ENCODE data around the gene CYFIP2.
A peak's percentile ranks its signal among the peaks of the same experiment; 100 is the strongest.

The CYFIP2 gene

DNA sequence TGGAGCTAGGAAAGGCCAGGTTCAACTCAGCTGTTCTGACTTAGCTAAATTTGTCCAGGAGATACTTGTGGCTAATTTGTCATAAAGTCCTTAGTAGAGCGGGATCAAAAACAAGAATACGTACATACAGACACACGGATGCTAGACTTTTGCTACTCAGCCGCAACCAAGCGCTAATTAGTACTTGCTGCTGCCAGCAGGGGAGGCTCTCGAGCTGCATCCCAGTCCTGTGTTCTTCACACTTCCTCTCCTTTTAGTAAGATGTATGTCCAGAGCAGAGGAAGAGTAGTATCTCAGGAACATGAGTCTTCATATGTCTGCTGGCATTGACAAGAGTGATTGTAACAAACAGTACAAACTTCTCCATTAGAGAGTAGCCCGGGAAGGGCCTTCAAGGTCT is 58.3 kb downstream of the CYFIP2 start:
- DNase-seq (ENCODE audit: low read depth) = no peak

DNA sequence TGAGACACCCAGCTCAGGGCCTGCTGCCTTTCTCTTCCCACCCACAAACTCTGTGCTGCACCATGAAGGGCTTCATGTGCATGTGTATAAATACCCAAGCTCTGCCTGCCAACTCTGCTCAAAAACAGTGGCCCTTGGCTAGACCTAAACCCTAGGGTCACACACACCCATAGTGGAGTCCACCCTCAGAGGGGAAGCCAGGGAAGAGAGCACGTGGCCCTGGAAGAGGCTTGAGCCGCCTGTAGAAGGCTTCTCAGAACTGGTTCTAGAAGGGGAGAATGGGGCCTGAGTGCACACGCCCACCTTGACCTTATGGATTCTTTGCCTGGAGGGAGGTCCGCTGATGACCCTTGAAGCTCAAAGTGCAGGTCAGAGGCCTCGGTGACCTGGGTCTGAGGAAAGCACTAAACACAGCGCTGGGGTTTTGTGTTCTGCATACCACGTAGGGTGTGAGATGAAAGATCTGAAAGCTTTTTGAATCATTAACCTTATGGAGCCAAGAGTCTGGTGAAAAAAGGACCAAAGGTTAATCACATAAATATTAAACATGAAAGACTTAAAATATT is 60.6 kb downstream of the CYFIP2 start:
- DNase-seq (ENCODE audit: low read depth) = no peak

DNA sequence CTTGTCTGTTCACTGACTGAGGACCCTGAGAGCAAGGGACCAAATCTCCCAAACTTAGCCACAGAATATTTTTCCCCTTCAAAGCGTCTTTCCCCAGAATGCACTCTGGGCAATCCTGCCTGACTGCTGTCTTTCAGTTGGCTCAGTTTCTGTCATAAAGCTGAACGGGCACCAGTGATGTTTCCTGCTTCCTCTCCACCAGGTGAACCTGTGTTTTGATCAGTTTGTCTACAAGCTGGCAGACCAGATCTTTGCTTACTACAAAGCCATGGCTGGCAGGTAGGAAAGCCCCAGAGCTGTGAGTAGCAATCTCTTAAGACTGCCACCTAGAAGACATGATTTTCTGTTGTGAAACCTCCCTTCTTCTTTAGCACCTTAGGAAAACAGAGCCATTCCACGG is 61.8 kb downstream of the CYFIP2 start:
- no peak for DNase-seq (ENCODE audit: low read depth)

DNA sequence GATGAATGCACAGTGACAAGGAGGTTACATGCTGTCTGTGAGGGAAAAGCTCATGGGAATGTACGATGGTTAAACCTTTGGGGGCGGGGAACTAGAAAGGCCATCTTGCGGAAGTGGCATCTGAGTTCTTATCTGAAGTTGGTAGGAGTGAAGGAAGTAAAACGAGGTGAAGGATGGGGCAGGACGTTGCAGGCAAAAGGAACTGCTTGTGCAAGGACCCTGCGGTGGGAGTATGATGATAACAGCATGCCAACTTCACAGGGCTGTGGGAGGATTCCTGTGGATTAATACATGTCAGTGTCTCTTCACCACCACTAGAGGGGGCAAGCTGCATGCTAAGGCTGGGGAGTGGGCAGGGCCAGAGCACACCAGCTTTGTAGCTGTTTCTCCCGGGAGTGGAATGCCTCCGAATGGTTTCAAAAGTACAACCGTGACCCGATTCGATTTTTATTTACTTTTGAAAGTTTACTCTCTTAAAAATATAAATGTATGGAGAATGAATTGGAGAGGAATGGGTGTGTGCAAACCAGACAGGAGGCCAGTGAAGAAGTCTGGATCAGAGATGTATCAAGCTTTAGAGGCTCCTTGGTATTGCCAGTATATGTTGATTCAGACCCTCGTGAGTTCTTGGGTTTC is 62.5 kb downstream of the CYFIP2 start:
- DNase-seq (ENCODE audit: low read depth) = peak; percentile 32

DNA sequence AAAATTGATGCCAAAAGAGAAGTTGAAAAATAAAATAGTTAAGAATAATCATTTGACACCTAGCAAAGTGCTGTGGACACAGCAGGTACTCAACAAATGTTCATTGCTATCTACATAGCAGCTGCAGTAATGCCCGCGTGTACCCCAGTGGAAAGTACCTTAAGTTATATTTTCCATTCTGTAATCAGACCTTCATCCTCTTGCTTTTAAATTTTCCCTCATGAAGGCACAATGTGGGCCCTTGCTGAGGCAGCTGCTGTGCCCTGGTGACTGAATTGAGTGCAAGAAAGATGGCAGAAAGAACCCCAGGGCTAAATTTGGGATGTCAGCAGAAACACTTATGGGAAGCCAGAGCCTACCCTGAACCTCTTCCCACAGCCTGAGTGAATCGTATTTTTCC is 65.9 kb downstream of the CYFIP2 start:
- DNase-seq (ENCODE audit: low read depth) = no peak

DNA sequence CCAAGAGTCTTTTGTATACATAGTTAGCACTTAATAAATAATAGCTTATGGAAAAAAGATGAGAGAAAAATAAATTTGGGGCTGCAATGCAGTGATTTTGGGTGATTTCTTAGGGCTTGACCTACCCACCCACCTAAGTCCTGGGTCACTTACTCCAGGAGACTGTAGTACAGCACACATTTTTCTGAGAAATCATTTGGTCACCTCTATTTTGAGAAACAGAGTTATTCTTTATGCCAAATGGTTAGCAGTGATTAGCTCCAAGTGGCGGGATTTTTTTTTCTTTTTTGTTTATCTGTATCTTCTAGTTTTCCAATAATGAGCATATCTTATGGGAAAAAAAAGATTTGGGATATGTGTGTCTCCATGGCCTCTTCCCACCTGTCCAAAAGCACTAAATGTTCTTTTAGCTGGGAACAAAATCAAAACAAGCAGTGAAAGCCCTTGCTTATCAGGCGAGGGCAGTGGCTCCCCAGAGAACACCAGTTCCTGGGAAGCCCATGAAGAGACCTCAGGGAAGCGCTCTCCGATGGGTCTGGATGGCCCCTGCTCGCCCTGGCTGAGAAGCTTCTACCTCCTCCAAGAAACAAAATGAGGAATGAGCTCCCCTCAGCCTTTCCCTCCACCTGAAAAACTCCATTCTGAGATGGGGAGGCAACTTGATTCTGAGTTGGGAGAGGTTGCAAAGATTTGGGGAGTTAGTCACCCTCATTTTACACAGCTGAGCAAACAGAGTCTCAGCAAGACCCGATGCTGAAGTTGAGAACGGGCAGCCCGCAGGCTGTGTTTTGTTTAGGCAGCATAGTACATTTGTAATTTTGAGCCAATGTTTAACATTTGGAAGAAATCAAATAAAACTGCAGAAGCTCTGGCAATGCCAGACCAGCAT is 69.9 kb downstream of the CYFIP2 start:
- no peak for DNase-seq (ENCODE audit: low read depth)

DNA sequence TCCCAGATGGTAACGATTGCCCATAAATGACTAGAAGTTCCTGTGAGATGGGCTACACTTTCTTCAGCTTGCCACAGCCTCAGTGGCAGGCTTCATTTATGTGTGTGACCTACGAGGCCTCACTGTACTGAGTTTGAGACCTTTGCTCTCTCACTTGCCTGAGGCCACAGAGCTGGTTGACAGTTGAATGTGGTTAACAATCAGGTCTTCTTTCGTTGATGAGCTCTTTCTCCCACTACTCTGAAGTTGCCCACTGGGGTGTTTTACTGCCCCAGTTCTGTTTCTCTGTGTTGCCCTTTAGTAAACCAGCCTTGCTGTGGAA is 70.5 kb downstream of the CYFIP2 start:
- DNase-seq (ENCODE audit: low read depth) = no peak

DNA sequence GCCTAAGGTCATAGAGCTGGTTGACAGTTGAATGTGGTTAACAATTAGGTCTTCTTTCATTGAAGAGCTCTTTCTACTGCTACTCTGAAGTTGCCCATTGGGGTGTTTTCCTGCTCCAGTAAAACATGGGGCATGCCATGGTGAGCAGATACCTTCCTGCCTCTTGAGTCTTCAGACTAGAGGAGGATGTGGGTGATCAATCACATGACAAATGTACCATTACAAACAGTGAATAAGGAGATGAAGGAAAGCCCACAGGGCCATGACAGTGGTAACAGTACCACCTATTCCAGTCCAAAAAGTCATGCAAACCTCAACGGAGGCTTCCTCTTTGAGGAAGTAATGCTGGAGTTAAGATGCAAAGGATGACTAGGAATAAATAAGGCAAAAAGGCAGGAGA is 73.5 kb downstream of the CYFIP2 start:
- no peak for DNase-seq (ENCODE audit: low read depth)

DNA sequence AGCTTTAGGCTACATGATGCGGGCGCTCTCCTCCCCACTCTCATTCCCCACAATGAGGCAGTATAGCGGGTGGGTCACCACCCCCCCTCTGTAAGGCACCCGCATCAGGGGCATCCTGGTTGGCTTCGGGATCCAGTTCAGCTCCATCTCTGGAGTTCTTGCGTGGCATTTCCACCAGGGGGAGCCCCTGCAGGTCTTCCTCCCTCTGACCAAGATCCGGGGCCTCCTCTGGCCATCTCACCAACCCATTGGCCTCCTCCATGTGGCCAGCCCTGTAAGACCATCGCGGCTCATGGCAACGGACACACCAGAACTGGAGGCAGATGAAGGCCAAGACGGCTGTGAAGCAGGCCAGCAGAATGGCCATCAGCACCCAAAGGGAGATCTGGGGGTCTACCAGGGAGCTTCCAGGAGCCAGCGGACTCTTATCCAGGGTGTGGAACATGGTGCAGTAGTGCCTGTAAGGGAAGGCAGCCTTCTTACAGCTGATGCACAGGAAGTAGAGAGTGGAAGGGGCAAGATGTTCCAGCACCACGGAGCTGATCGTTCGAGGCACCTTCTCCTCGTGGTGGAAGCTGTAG is 77.0 kb downstream of the CYFIP2 start:
- DNase-seq (ENCODE audit: low read depth) = peak; percentile 12

DNA sequence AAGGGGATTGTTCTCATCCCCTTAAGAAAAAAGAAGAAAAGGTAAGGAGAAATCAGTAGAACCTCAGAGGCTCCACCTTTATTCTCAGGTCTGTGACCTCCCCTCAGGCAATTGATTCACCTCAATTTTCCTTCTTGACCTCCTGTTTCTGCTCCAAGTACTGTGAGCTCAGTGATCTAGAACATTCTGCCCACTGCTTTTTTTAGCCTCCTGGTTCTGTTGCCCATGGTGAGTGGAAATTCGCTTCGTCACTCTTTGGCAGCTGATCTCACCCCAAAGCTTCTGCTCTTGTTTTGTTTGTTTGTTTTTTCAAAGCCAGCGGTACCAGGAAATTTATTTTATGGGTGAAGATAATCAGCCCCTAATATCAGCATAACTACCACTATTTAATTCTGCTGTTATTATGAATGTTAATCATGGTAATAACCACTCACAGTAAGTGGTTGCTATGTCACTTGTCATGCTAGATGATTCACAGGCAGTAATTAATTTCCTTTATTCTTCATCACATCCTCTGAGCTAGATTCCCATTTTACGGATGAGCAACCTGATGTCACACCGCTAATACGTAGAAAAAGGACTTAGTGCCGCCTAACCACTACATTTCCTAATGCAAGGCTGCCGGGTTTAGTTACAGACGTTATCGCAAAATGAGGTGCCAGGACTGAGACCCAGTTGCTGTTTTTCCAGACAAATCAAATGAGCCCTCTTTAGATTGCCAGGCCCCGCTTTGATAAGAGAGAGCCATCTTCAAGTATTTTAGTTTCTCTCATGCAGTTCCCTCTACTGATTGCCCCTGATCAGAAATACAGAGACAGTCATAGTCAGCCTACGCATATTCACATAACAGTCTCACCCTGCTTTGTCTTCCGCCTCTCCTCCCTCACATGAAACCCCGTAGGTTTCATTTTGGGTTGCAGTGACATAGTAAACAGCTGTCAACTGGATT is 78.2 kb downstream of the CYFIP2 start:
- DNase-seq (ENCODE audit: low read depth) = no peak

DNA sequence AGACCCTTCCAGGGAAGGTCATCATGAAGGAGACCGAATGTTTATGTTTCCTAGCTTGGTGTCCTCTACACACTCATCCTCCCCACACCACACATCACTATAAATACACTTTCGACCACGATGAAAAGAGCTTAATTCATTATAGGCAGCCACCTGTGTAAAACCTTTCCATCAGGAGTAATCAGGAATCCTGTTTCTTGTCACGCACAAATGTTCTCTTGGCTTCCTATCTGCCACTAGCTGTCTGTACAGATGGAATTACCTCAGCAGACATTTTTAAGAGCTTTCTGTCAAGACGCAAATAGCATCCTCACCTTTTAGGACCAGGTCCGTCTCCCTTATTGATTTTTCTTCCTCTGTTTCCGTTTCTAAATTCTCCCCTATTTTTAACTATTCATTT is 79.1 kb downstream of the CYFIP2 start:
- DNase-seq (ENCODE audit: low read depth) = no peak

DNA sequence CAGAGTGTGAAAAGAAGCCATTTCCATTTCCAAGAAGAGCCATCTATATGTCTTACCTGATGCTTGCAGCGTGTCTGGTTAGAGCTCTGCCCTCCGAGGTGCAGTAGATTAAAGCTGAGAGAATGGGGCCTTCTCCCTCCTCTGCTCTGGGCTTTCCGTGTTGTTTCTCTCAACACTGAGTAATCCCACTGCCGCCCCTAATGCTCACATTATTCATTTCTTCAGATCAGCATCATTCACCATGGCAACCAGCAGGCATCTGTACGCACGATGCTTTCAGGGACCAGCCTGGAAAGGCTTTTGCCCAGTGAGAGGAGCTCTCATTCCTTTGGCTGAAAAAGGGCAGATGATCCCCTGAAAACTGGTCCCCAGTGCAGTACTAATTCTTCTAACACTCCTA is 79.6 kb downstream of the CYFIP2 start:
- DNase-seq (ENCODE audit: low read depth) = no peak

DNA sequence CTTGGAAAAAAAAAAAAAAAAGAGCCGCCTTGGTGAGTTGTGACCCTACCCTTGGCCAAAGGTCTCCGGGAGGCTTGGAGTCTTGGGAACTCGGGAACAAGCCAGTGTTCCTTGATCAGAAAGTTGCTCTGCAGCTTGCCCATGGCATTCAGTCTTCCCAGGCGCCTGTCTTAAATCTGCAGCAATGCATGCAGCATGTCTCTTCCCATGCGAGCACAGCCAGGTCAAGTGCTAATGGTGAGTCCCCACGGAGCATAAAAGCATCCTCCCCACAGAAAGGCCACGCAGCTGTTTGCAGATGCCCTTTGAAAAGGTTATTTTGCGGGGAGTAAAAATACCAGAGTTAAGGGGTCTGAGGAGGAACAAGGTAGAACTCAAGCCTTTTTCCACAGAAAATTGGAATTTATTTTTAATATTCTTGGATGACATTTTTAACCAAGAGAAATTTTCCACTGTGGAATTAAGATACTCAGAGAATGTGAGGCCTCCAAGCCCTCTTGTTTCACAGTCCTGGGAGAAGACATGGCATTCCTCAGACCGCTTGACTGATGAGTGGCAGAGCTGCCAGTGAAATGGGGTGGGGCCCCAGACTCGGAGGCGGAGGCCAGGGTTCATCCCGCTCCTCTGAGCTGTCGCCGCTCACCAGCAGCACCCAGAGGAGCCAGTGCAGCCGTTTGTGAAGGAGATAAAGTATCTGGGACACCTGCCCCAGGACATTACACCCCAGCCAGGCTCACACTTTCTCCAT is 81.6 kb downstream of the CYFIP2 start:
- DNase-seq (ENCODE audit: low read depth) = no peak

DNA sequence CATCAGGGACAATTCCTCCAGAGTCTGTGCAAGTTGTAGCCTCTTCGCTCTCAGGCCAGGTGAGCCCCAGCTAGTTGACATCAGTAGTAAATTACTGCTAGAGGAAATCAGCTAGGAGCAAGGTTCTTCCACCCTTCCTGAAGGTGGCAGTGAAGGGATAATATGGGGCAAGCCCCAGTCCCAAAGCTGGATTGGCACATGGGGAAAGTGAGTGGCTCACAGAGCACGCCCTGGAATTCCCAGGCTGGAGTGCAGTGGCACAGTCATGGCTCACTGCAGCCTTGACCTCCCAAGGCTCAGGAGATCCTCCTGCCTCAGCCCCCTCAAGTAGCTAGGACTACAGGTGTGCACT is 82.1 kb downstream of the CYFIP2 start:
- no peak for DNase-seq (ENCODE audit: low read depth)

DNA sequence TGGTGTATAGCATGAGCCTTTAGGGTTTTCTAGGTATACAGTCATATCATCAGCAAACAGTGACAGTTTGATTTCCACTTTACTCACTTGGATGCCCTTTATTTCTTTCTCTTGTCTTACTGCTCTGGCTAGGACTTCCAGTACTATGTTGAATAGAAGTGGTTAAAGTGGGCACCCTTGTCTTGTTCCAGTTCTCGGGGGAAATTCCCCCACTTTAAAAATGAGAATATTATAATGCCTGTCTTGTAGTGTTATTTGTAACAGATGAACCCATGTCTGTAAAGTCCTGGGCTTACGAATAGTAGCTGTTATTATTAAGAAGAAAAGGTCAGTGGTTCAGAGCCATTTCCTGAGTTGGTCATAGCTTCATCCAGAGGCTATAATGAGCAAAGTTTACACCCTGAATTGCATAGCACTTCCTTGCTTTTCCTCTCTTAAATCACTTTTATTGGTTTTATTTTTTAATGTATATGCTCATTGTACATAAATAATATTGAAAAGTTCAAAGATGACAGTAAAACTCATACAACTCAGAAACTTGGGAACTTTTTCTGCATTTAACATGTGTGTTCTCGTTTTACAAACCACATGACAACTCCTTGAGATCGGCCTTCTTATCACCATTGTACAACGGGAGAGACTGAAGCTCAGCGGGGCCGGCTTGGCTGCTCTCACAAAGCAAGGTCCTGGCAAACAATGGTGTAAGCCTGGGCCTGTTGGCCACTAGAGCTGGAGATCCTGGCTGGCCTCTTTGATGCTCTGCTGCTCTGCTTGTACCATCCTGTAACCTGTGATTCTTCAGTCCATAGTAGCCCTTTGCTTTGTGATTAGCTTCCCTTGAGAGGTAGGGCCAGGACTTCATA is 85.2 kb downstream of the CYFIP2 start:
- no peak for DNase-seq (ENCODE audit: low read depth)

DNA sequence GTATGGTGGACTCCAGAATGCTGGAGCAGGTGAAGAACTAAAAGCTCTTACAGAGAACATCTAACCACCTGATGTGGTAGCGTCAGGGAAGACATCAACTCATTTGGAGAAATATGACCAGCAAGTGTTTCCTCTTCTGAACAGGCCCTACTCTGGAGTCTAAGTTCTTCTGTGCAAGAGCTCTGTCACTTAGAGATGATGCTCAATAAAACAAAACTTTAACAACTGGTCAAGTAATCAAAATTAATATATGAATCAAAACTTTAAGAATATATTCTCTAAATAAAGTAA is 85.8 kb downstream of the CYFIP2 start:
- no peak for DNase-seq (ENCODE audit: low read depth)

DNA sequence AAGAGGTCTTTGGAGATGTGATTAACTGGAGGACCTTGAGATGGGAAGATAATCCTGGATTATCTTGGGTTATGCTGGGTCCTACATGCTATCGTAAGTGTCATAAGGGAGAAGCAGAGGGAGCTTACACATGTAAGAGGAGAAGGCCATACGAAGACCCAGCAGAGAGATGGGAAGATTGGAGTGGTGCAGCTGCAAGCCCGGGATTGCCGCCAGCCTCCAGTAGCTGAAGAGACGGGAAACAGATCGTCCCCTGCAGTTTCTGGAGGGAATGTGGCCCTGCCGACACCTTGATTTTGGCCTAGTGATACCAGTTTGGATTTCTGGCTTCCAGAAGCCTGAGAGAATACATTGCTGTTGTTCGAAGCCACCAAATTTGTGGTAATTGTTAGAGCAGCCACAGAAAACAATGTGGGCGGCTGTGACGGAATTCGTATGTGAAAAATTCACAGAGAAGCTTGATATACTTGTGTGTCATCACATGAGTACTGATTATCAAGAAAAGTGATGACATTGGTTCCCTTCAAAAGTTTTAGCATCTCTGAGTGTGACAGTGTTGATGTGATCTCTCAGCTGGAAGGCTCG is 86.9 kb downstream of the CYFIP2 start:
- DNase-seq (ENCODE audit: low read depth) = no peak

DNA sequence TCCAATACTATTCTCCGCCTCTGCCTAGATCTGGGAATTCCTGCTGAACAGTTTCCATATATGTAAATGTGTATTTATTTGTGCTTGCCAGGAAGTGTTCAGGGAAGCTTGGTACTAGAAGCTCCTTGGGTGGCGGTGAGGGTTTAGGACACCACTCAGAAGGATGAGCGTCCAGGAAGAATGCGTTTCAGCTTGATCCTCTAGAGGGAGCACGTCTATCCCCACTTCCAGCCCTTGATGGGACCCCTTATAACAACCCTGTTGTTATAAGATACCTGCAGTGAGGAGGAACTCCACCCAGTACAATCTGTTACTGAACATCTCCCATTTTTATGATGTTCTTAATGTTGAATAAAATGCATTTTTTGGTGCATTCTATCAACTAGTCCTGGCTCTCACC is 88.9 kb downstream of the CYFIP2 start:
- no peak for DNase-seq (ENCODE audit: low read depth)

DNA sequence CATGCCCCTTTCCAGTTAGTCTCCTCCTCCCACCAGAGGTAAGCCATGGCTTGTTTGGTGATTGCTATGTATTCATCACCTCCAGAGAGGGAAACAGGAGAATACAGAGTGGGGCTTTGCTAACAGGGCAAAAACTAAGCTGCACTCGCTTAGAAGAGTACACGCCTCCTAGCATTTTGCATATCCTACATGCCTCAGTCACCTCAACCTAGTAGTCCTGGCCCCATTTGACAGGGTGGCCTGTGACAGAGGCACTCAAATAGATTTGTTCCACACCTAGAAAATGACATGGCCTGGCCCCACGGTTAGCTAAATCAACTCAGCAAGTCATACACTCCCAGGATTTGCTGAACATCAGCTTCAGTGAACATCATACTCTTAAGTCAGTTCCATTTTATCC is 90.7 kb downstream of the CYFIP2 start:
- no peak for DNase-seq (ENCODE audit: low read depth)

DNA sequence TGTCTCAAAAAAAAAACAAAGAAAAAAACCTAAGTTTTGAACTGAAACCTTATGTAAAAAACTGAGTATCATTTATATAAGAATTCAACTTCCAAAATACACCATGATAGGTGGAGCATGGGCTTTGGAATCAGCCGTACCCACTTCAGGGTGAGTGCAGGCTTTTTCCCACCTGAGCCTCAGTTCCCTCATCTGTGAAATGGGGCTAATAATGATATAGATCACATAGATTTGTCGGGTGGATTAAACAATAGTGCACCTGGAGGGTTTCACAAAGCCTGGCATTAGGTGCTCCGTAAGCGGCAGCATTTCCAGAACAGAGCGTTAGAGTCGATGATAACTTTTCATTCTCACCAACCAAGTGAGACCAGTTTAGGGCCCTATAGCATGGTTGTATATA is 91.9 kb downstream of the CYFIP2 start:
- no peak for DNase-seq (ENCODE audit: low read depth)
